Neural crest cell (in vitro differentiated cells): ENCODE data around the gene TADA2A. TPM values are rescaled to one million over a fixed set of nuclear protein-coding genes. Genes with fewer than 3 reads are reported as not detected.
A peak's percentile ranks its signal among the peaks of the same experiment; 100 is the strongest.
"Not testable (repeated sequence)": the region's sequence is repeated elsewhere in the genome, so short reads cannot be mapped to it uniquely, and the experiment has no call there.

Source experiments
- DNase-seq: peaks from one replicate; pipeline ENCODE4 v3.0.0; 2021; ENCODE audit warnings: low read depth, mixed read lengths, low spot score
- H3K27ac Mint-ChIP-seq: one replicate; pipeline ENCODE4 v1.8.0; 2021; ENCODE audit warnings: mild to moderate bottlenecking, mixed read lengths; ENCODE audit not compliant: unreplicated experiment
- H3K27me3 Mint-ChIP-seq: 2 replicates; pipeline ENCODE4 v1.8.0; 2021; ENCODE audit warnings: low read depth, mild to moderate bottlenecking, mixed read lengths
- H3K36me3 Mint-ChIP-seq: 2 replicates; pipeline ENCODE4 v1.8.0; 2021; ENCODE audit warnings: low read depth, mild to moderate bottlenecking, mixed read lengths
- H3K4me1 Mint-ChIP-seq: 2 replicates; pipeline ENCODE4 v1.8.0; 2021; ENCODE audit warnings: mixed read lengths
- H3K4me3 Mint-ChIP-seq: one replicate; pipeline ENCODE4 v1.8.0; 2021; ENCODE audit warnings: mild to moderate bottlenecking, mixed read lengths
- H3K9me3 Mint-ChIP-seq: 2 replicates; pipeline ENCODE4 v1.8.0; 2021; ENCODE audit warnings: mixed read lengths
- total RNA-seq: library from RNA; stranded (reverse); gene quantifications from 2 replicates; pipeline ENCODE4 v1.2.1, GENCODE V29; 2021
- TF ChIP-seq, protein P1 (sequence below): fragments of 200-600 bp; sonication (generic); conservative IDR thresholded peaks from 2 replicates; pipeline ENCODE4 v1.5.0; 2021; ENCODE audit warnings: antibody characterized with exemption, mild to moderate bottlenecking

TADA2A gene
- total RNA-seq, 1 donor from 2014 or later: 36.5 TPM

DNA sequence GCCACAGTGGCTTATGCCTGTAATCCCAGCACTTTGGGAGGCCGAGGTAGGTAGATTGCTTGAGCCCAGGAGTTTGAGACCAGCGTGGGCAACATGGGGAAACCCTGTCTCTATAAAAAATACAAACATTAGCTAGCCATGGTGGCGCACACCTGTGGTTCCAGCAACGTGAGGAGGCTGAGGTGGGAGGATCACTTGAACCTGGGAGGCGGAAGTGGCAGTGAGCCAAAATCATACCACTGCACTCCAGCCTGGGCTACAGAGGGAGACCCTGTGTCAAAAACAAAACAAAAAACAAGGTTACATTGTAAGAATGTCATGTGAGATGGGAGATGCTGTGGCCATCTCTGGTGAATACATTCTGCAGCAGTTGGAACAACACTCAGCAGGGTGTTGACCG, 96.5 kb downstream of the TADA2A start:
- H3K27ac Mint-ChIP-seq: no peak overlapping the region
- no peak for DNase-seq
- H3K4me3 Mint-ChIP-seq: no peak overlapping the region
- H3K4me1 Mint-ChIP-seq: peaks cover 28% of the 10 kb centered on the region
- TF ChIP-seq, protein P1, sequence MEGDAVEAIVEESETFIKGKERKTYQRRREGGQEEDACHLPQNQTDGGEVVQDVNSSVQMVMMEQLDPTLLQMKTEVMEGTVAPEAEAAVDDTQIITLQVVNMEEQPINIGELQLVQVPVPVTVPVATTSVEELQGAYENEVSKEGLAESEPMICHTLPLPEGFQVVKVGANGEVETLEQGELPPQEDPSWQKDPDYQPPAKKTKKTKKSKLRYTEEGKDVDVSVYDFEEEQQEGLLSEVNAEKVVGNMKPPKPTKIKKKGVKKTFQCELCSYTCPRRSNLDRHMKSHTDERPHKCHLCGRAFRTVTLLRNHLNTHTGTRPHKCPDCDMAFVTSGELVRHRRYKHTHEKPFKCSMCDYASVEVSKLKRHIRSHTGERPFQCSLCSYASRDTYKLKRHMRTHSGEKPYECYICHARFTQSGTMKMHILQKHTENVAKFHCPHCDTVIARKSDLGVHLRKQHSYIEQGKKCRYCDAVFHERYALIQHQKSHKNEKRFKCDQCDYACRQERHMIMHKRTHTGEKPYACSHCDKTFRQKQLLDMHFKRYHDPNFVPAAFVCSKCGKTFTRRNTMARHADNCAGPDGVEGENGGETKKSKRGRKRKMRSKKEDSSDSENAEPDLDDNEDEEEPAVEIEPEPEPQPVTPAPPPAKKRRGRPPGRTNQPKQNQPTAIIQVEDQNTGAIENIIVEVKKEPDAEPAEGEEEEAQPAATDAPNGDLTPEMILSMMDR: no peak
- no peaks in the 10 kb centered on the region for H3K9me3 Mint-ChIP-seq
- no peaks in the 10 kb centered on the region for H3K36me3 Mint-ChIP-seq
- H3K27me3 Mint-ChIP-seq: no peaks in the 10 kb centered on the region

DNA sequence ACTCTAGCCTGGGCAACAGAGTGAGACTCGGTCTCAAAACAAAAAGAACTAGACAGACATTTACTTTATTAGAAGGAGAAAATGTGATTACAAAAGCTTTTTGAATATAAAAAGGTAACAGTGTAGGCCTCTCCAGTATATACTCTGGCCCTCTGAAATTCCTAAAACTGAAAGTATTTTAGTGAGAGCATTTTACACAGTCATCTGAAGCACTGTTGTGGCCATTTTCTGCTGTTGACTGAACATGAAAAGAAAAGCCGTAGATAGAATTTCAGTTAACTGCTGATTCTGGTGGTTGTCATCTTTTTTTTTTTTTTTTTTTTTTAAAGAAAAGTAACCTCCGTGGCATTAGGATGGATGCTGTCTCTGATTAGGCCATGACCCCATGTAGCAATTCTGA, 98.6 kb downstream of the TADA2A start:
- DNase-seq: no peak
- no peaks in the 10 kb centered on the region for H3K9me3 Mint-ChIP-seq
- H3K4me1 Mint-ChIP-seq: peaks cover 27% of the 10 kb centered on the region
- H3K4me3 Mint-ChIP-seq: no peak overlapping the region
- TF ChIP-seq, protein P1: no peak
- H3K27ac Mint-ChIP-seq: no peak overlapping the region
- H3K36me3 Mint-ChIP-seq: no peaks in the 10 kb centered on the region
- H3K27me3 Mint-ChIP-seq: no peaks in the 10 kb centered on the region

DNA sequence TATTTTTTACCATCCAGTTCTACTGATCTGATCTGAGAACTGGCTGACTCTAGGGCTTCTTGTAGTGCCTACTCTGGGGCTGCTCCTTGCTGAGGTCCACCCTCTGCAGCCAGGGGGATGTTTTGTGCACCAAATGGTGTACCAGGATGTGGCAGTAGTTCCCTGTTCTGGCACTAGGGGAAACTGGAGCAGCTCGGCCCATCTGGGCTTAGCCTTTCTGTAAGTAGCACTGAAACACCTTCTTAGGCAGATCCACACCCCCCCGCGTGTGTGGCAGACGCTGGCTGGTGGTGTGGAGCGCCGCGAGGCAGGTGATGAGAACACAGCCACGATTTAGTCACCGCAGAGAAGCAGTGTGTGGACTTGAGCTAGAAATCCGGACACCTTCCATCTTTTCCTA, 100.0 kb downstream of the TADA2A start:
- H3K27ac Mint-ChIP-seq: no peak overlapping the region
- no peaks in the 10 kb centered on the region for H3K27me3 Mint-ChIP-seq
- peak; percentile 23 for DNase-seq
- peaks cover 18% of the 10 kb centered on the region for H3K4me1 Mint-ChIP-seq
- no peak overlapping the region for H3K4me3 Mint-ChIP-seq
- H3K9me3 Mint-ChIP-seq: no peaks in the 10 kb centered on the region
- TF ChIP-seq, protein P1: peak; percentile 54
- H3K36me3 Mint-ChIP-seq: no peaks in the 10 kb centered on the region

DNA sequence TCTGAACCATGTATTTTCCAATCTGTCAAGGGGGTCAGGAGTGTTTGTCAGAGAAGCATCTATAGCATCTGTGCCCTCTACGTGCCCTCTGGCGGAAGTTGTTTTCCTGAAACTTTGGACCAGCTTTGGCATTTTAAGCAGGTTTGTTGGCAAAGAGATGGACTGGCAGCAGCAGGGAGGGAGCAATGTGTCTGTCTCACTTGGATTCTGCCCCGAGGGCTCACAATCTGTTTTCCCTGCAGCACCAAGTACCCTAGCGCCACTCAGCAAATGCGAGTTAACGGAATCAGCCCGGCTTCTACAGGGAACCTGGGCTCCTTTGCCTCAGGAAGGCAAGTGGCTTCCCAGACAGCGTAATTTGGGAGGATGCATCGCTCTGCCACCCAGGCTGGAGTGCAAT, 100.4 kb downstream of the TADA2A start:
- no peaks in the 10 kb centered on the region for H3K9me3 Mint-ChIP-seq
- H3K4me1 Mint-ChIP-seq: peaks cover 15% of the 10 kb centered on the region
- no peak overlapping the region for H3K4me3 Mint-ChIP-seq
- no peak overlapping the region for H3K27ac Mint-ChIP-seq
- no peak for DNase-seq
- no peaks in the 10 kb centered on the region for H3K27me3 Mint-ChIP-seq
- H3K36me3 Mint-ChIP-seq: no peaks in the 10 kb centered on the region
- TF ChIP-seq, protein P1: no peak

DNA sequence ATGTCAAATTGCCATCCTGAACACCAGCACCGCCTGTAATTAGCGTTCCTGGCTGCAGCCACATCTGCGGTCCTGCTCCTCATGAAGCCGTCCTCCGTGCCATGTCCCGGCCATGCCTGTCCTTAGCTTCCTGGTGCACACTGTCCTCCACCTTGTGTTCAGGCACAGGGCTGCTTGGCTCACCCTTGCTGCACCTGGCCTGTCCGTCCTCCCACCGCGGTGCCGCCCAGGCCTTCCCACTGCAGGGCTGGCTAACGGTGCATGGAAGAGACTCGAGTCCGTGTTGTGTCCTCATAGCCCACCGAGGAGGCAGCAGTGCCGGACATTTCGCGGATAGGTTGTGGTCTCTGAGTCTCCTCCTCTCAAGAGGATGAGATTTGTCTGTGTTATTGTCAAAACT, 103.4 kb downstream of the TADA2A start:
- no peak for DNase-seq
- TF ChIP-seq, protein P1: no peak
- no peak overlapping the region for H3K4me3 Mint-ChIP-seq
- H3K9me3 Mint-ChIP-seq: no peaks in the 10 kb centered on the region
- H3K4me1 Mint-ChIP-seq: peaks cover 15% of the 10 kb centered on the region
- no peaks in the 10 kb centered on the region for H3K27me3 Mint-ChIP-seq
- H3K27ac Mint-ChIP-seq: peak overlapping the region; percentile 32
- H3K36me3 Mint-ChIP-seq: peaks cover 2% of the 10 kb centered on the region

DNA sequence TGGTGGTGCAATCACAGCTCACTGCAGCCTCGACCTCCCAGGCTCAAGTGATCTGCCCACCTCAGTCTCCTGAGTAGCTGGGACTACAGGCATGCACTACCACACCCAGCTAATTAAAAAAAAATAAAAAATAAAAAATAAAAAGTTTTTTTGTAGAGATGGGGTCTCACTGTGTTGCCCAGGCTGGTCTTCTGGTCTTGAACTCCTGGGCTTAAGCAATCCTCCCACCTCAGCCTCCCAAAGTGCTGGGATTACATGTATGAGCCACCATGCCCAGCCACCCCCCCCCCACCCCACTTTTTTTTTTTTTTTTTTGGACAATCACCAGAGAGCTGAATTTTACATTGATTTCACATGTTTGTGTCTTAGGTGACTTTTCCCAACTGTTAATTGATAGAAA, 105.0 kb downstream of the TADA2A start:
- not testable (repeated sequence) for H3K27ac Mint-ChIP-seq, H3K36me3 Mint-ChIP-seq, H3K4me3 Mint-ChIP-seq, DNase-seq, H3K9me3 Mint-ChIP-seq, H3K27me3 Mint-ChIP-seq
- peaks cover 20% of the 10 kb centered on the region for H3K4me1 Mint-ChIP-seq
